Pancreas (tissue), 10 donors: ENCODE data around the gene FARP2. TPM values are rescaled to one million over a fixed set of nuclear protein-coding genes. Genes with fewer than 3 reads are reported as not detected.

Source experiments
- ATAC-seq, 4 donors: fragments of 200-7000 bp; cut with Tn5 transposase; one replicate each; pipeline versions ENCODE4 v1.8.0 to v1.9.1; 2020; ENCODE audit warnings: mild to moderate bottlenecking in 4 of 4, moderate library complexity in 4 of 4
- DNase-seq, 6 donors: peaks; one replicate each; pipeline ENCODE4 v3.0.0-alpha.2; 2020
- FAIRE-seq: peaks from 2 replicates; lab custom pipeline; 2012; peaks lifted over from hg19 to GRCh38; lab: Jason Lieb, UNC
- H3K27ac ChIP-seq, 4 donors: fragments of 200-600 bp; sonication (generic); 1 replicate in 3 of 4; 2 replicates in 1 of 4; pipeline versions ENCODE4 v1.5.0 to v1.8.0; 2020
- H3K27me3 ChIP-seq, 4 donors: fragments of 200-600 bp; one replicate each; pipeline ENCODE4 v1.8.0; 2021
- H3K36me3 ChIP-seq, 3 donors: fragments of 200-600 bp; sonication (generic) in 1 of 3; one replicate each; pipeline versions ENCODE4 v1.5.0 to v1.8.0; 2020 to 2021
- H3K4me1 ChIP-seq, 3 donors: fragments of 200-600 bp; one replicate each; pipeline ENCODE4 v1.8.0; 2021
- H3K4me3 ChIP-seq, 4 donors: fragments of 200-600 bp; sonication (generic) in 2 of 4; one replicate each; pipeline versions ENCODE4 v1.5.0 to v1.8.0; 2020 to 2021
- H3K9me3 ChIP-seq, 4 donors: fragments of 200-600 bp; one replicate each; pipeline ENCODE4 v1.8.0; 2021
- CTCF ChIP-seq, 4 donors: fragments of 200-600 bp; sonication (generic) in 3 of 4; IDR thresholded peaks; one replicate each; pipeline versions ENCODE4 v1.5.0 to v1.8.0; 2021; ENCODE audit warnings: antibody characterized with exemption in 4 of 4
- WGBS, 2 donors: extraction: QIAGEN DNeasy Blood & Tissue Kit; methylation state at CpG; one replicate each; pipeline ENCODE4 v1.1.7; 2013; 5-methylcytosine and 5-hydroxymethylcytosine counted together
- intact Hi-C, 3 donors: fragments of 100-400 bp; cut with DNase I; formaldehyde crosslinking; loops; one replicate each; pipeline versions ENCODE4 v1.11.1 to v1.14.2; 2022
- polyA plus RNA-seq, 2 donors: library from polyadenylated mRNA; stranded (reverse); fragments of 200-250 nt; gene quantifications; one replicate each; pipeline ENCODE4 v1.2.3, GENCODE V29; 2013
- total RNA-seq, 6 donors: library from RNA; stranded (reverse); fragmentation: NEBNext Ultra II Directional in 4 of 6; extraction: Animal tissue kit (Norgen Biotek cat#: 25700) in 4 of 6; gene quantifications; one replicate each; pipeline versions ENCODE4 v1.2.1 to v1.2.4, GENCODE V29; 2021 to 2023
- donor health status: healthy with polysubstance abuse.
- donor health status: DM: no; HTN: no; CAD: no; lungs with moderate emphysema.
- donor health status: DM: no; HTN: no; CAD: no.
- donor health status: control.
- donor health status: control.
- donor health status: Bipolar disorder and iron deficiency.
- donor health status: DM: yes; HTN: yes; CAD: no.
- donor health status: DM: no; HTN: no; CAD: no.
- donor health status: DM: no; HTN: no; CAD: no.
- donor health status: DM: yes; HTN: yes; CAD: no.

FARP2 gene
- total and polyA plus RNA-seq, 8 donors, result 16.9 to 44.9 (median 25.8) TPM

- ATAC-seq (peak in 1 of 4 donors; percentile 36), FAIRE-seq (no peak), DNase-seq (no peak)
- H3K4me3 ChIP-seq, result no peak overlapping the region
- no peak overlapping the region for H3K27ac ChIP-seq
- TF ChIP-seq CTCF (IDR thresholded peaks at IDR 0.05), result no peak
- no peaks in the 10 kb centered on the region for H3K9me3 ChIP-seq
- whole genome bisulfite sequencing, 2 donors, result 85 to 91% methylated on average over 6 of the region's 6 CpGs
- no peaks in the 10 kb centered on the region for H3K27me3 ChIP-seq
- intact Hi-C loops, result no loop called here
- peaks cover 0 to 32% (median 0%) of the 10 kb centered on the region in 3 donors for H3K36me3 ChIP-seq
- H3K4me1 ChIP-seq, result no peaks in the 10 kb centered on the region
Measured at GRCh38 chr2:241432824-241433448, 76.9 kb downstream of the FARP2 start.

- intact Hi-C loops, result no loop called here
- Histone ChIP-seq H3K27me3 (no peaks in the 10 kb centered on the region), H3K4me1 (no peaks in the 10 kb centered on the region), H3K9me3 (no peaks in the 10 kb centered on the region), H3K4me3 (no peak overlapping the region), H3K27ac (no peak overlapping the region), H3K36me3 (peaks cover 0 to 52% (median 9%) of the 10 kb centered on the region in 3 donors)
- ATAC-seq (no peak), DNase-seq (no peak), FAIRE-seq (no peak)
- no peak for TF ChIP-seq CTCF (IDR thresholded peaks at IDR 0.05)
- 93 to 95% methylated on average over 2 of the region's 2 CpGs for WGBS, 2 donors
Measured at GRCh38 chr2:241437179-241437578, 81.1 kb downstream of the FARP2 start.

GRCh38 chr2:241441492-241441891 is 85.4 kb downstream of the FARP2 start:
- 91 to 92% methylated on average over 14 of the region's 14 CpGs for whole genome bisulfite sequencing, 2 donors
- no peak overlapping the region for H3K4me3 ChIP-seq
- intact Hi-C loops, result no loop called here
- no peaks in the 10 kb centered on the region for H3K9me3 ChIP-seq
- H3K27ac ChIP-seq, result no peak overlapping the region
- no peak for DNase-seq
- no peak for TF ChIP-seq CTCF (IDR thresholded peaks at IDR 0.05)
- FAIRE-seq, result no peak
- ATAC-seq, result no peak
- H3K27me3 ChIP-seq, result no peaks in the 10 kb centered on the region
- H3K36me3 ChIP-seq, result peaks cover 0 to 51% (median 9%) of the 10 kb centered on the region in 3 donors
- no peaks in the 10 kb centered on the region for H3K4me1 ChIP-seq

GRCh38 chr2:241443486-241444223 is 87.6 kb downstream of the FARP2 start:
- DNase-seq, result peak in 1 of 6 donors; percentile 28
- no peak for ATAC-seq

More at GRCh38 chr2:241443486-241444223, 87.6 kb downstream of the FARP2 start:
- no peak overlapping the region for H3K27ac ChIP-seq
- intact Hi-C loops, result no loop called here
- no peaks in the 10 kb centered on the region for H3K27me3 ChIP-seq
- H3K36me3 ChIP-seq, result peaks cover 0 to 38% (median 9%) of the 10 kb centered on the region in 3 donors
- H3K9me3 ChIP-seq, result no peaks in the 10 kb centered on the region
- WGBS, 2 donors, result 90 to 93% methylated on average over 6 of the region's 6 CpGs
- H3K4me3 ChIP-seq, result no peak overlapping the region
- no peak for FAIRE-seq
- no peak for TF ChIP-seq CTCF (IDR thresholded peaks at IDR 0.05)
- no peaks in the 10 kb centered on the region for H3K4me1 ChIP-seq
